ENCODE measurements around the gene CCDC174. TPM values are rescaled to one million over a fixed set of nuclear protein-coding genes. Genes with fewer than 3 reads are reported as not detected.

The CCDC174 gene
- total RNA-seq, 1 donor from 2014 or later, result 32.4 TPM

- H3K36me3 Mint-ChIP-seq (ENCODE audit: low read depth), result peaks cover 11% of the 10 kb centered on the region
- no peak for DNase-seq
- ChIA-PET CTCF (no interaction called here), POLR2A (no interaction called here)
- H3K9me3 Mint-ChIP-seq, result peaks cover 4% of the 10 kb centered on the region
- no peak for TF ChIP-seq CTCF (IDR thresholded peaks at IDR 0.05)
- no peak for ATAC-seq (ENCODE audit: low read depth)
- H3K4me1 Mint-ChIP-seq, result no peaks in the 10 kb centered on the region
- no peak overlapping the region for H3K4me3 Mint-ChIP-seq
- intact Hi-C loops (cut with micrococcal nuclease), result no loop called here
- H3K27ac Mint-ChIP-seq, result no peak overlapping the region
- H3K27me3 Mint-ChIP-seq, result no peaks in the 10 kb centered on the region
These were observed 26.5 kb downstream of the CCDC174 start for GRCh38 chr3:14678015-14678503.

- Mint-ChIP-seq H3K9me3 (peaks cover 4% of the 10 kb centered on the region), H3K27ac (no peak overlapping the region), H3K4me1 (no peaks in the 10 kb centered on the region), H3K4me3 (no peak overlapping the region), H3K27me3 (no peaks in the 10 kb centered on the region), H3K36me3 (ENCODE audit: low read depth) (peaks cover 2% of the 10 kb centered on the region)
- ATAC-seq (ENCODE audit: low read depth) (no peak), DNase-seq (no peak)
- intact Hi-C loops (cut with micrococcal nuclease), result no loop called here
- no peak for TF ChIP-seq CTCF (IDR thresholded peaks at IDR 0.05)
- CTCF ChIA-PET, result no interaction called here
- POLR2A ChIA-PET, result no interaction called here
These were observed 28.6 kb downstream of the CCDC174 start for GRCh38 chr3:14680115-14680514.

GRCh38 chr3:14680716-14681115, 29.2 kb downstream of the CCDC174 start:
- Mint-ChIP-seq H3K27ac (no peak overlapping the region), H3K9me3 (peaks cover 4% of the 10 kb centered on the region), H3K4me1 (peaks cover 2% of the 10 kb centered on the region), H3K36me3 (ENCODE audit: low read depth) (no peaks in the 10 kb centered on the region), H3K4me3 (no peak overlapping the region), H3K27me3 (no peaks in the 10 kb centered on the region)
- ATAC-seq (ENCODE audit: low read depth) (no peak), DNase-seq (no peak)
- ChIA-PET CTCF (no interaction called here), POLR2A (no interaction called here)
- intact Hi-C loops (cut with micrococcal nuclease), result no loop called here
- TF ChIP-seq CTCF (IDR thresholded peaks at IDR 0.05), result no peak

- CTCF ChIA-PET, result no interaction called here
- POLR2A ChIA-PET, result no interaction called here
- peaks cover 4% of the 10 kb centered on the region for H3K9me3 Mint-ChIP-seq
These were observed 32.9 kb downstream of the CCDC174 start for GRCh38 chr3:14684447-14684846.

GRCh38 chr3:14685179-14685578, 33.6 kb downstream of the CCDC174 start:
- H3K4me3 Mint-ChIP-seq, result no peak overlapping the region
- peaks cover 22% of the 10 kb centered on the region for H3K4me1 Mint-ChIP-seq

More at GRCh38 chr3:14684447-14684846, 32.9 kb downstream of the CCDC174 start:
- Mint-ChIP-seq H3K4me1 (peaks cover 20% of the 10 kb centered on the region), H3K27ac (no peak overlapping the region), H3K36me3 (ENCODE audit: low read depth) (no peaks in the 10 kb centered on the region), H3K27me3 (no peaks in the 10 kb centered on the region), H3K4me3 (no peak overlapping the region)
- DNase-seq, result no peak
- intact Hi-C loops (cut with micrococcal nuclease), result no loop called here
- ATAC-seq (ENCODE audit: low read depth), result no peak
- TF ChIP-seq CTCF (IDR thresholded peaks at IDR 0.05), result no peak

More at GRCh38 chr3:14685179-14685578, 33.6 kb downstream of the CCDC174 start:
- no peaks in the 10 kb centered on the region for H3K36me3 Mint-ChIP-seq (ENCODE audit: low read depth)
- peaks cover 2% of the 10 kb centered on the region for H3K9me3 Mint-ChIP-seq
- DNase-seq, result no peak
- ChIA-PET CTCF (no interaction called here), POLR2A (no interaction called here)
- no peak overlapping the region for H3K27ac Mint-ChIP-seq
- H3K27me3 Mint-ChIP-seq, result peaks cover 2% of the 10 kb centered on the region
- intact Hi-C loops (cut with micrococcal nuclease), result no loop called here
- no peak for TF ChIP-seq CTCF (IDR thresholded peaks at IDR 0.05)
- ATAC-seq (ENCODE audit: low read depth), result no peak

Data from activated B cell treated with CpG ODN at 0.5 μM for 24 hours (primary cell).